Caco-2 (cell line): ENCODE data around the gene SSR3. TPM values are rescaled to one million over a fixed set of nuclear protein-coding genes. Genes with fewer than 3 reads are reported as not detected.
A peak's percentile ranks its signal among the peaks of the same experiment; 100 is the strongest.

ENCODE experiments used
- BruUV-seq: library from RNA; stranded (reverse); fragments of 400-500 nt; replicated peaks from 2 replicates; lab custom pipeline; 2021; lab: Mats Ljungman, UMichigan
- CTCF ChIA-PET: fragments of 300-600 bp; sonication (Branson Sonifier 250); formaldehyde crosslinking; loops from one replicate; lab custom pipeline; 2022; ENCODE audit warnings: antibody characterized with exemption; lab: Charles Lee
- POLR2A ChIA-PET: fragments of 300-600 bp; sonication (Branson Sonifier 250); formaldehyde crosslinking; loops from one replicate; lab custom pipeline; 2022; ENCODE audit warnings: antibody characterized with exemption; lab: Charles Lee
- DNase-seq, 2 experiments: peaks; one replicate each; pipeline versions ENCODE4 v3.0.0 to v3.0.0-alpha.2; 2020 to 2022
- H3K27me3 ChIP-seq: replicated peaks from 2 replicates; pipeline ENCODE4 v1.6.0; 2011; ENCODE audit warnings: low read length; ENCODE audit not compliant: control insufficient read depth, insufficient read depth
- H3K36me3 ChIP-seq: 2 replicates; pipeline ENCODE4 v1.5.1; 2011; ENCODE audit warnings: low read length; ENCODE audit not compliant: control insufficient read depth, insufficient read depth
- H3K4me1 ChIP-seq: fragments of 250-450 bp; sonication (Bioruptor Pico); 2 replicates; pipeline ENCODE4 v1.5.1; 2020; ENCODE audit warnings: mild to moderate bottlenecking
- H3K4me3 ChIP-seq: 2 replicates; pipeline ENCODE4 v1.5.1; 2011; ENCODE audit warnings: low read depth, mild to moderate bottlenecking, control low read depth, low read length
- H3K9me3 ChIP-seq: fragments of 250-450 bp; sonication (Bioruptor Pico); 2 replicates; pipeline ENCODE4 v1.5.1; 2020; ENCODE audit warnings: mild to moderate bottlenecking, moderate library complexity
- H3K27ac Mint-ChIP-seq: one replicate; pipeline ENCODE4 v1.8.0; 2022; ENCODE audit warnings: mixed read lengths; ENCODE audit not compliant: unreplicated experiment
- H3K27me3 Mint-ChIP-seq: one replicate; pipeline ENCODE4 v1.8.0; 2022; ENCODE audit warnings: mixed read lengths; ENCODE audit not compliant: insufficient read depth, unreplicated experiment
- H3K36me3 Mint-ChIP-seq: one replicate; pipeline ENCODE4 v1.8.0; 2022; ENCODE audit warnings: mild to moderate bottlenecking, mixed read lengths; ENCODE audit not compliant: insufficient read depth, unreplicated experiment
- H3K4me1 Mint-ChIP-seq: one replicate; pipeline ENCODE4 v1.8.0; 2022; ENCODE audit warnings: low read depth, mixed read lengths; ENCODE audit not compliant: unreplicated experiment
- H3K4me3 Mint-ChIP-seq: one replicate; pipeline ENCODE4 v1.8.0; 2022; ENCODE audit warnings: mild to moderate bottlenecking, moderate library complexity, mixed read lengths; ENCODE audit not compliant: unreplicated experiment
- H3K9me3 Mint-ChIP-seq: one replicate; pipeline ENCODE4 v1.8.0; 2022; ENCODE audit warnings: mixed read lengths; ENCODE audit not compliant: unreplicated experiment
- intact Hi-C: fragments of 100-400 bp; cut with micrococcal nuclease; formaldehyde crosslinking; loops from one replicate; pipeline ENCODE4 v1.10.0; 2022; ENCODE audit not compliant: unreplicated experiment
- total RNA-seq: library from RNA; stranded (reverse); gene quantifications from 2 replicates; pipeline ENCODE4 v1.2.3, GENCODE V29; 2022
- TF ChIP-seq, protein P1 (sequence below), 2 experiments: fragments of 200-600 bp in 1 of 2; IDR thresholded peaks; 1 replicate in 1 of 2; 2 replicates in 1 of 2; pipeline versions ENCODE4 v1.5.1 to v1.8.0; 2011 to 2022; ENCODE audit warnings: antibody characterized with exemption in 1 of 2, control low read depth in 1 of 2, inconsistent platforms in 1 of 2, low read depth in 1 of 2, low read length in 1 of 2, mild to moderate bottlenecking in 1 of 2, moderate library complexity in 1 of 2; ENCODE audit not compliant: insufficient read depth in 1 of 2, severe bottlenecking in 1 of 2, unreplicated experiment in 1 of 2

SSR3 gene
- total RNA-seq, 1 experiment from 2014 or later = 186 TPM

DNA sequence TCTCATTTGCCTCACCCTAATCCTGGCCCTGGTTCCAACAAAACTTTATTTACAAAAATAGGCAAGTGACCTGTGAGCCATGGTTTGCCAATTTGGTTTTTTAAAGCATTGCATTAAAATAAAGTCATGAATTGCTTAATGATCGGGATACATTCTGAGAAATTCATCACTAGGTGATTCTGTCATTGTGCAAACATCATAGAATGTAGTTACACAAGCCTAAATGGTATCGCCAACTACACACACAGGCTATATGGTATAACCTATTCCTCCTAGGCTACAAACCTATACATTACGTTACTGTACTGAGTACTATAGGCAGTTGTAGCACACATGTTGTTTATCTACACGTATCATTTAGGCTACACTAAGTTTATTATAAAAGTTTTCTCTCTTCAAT, 45.9 kb upstream of the SSR3 start:
- ChIA-PET CTCF (no interaction called here), POLR2A (no interaction called here)
- no peaks in the 10 kb centered on the region for H3K27me3 ChIP-seq
- DNase-seq = no peak
- Mint-ChIP-seq H3K9me3 (no peaks in the 10 kb centered on the region), H3K27me3 (no peaks in the 10 kb centered on the region), H3K4me3 (no peak overlapping the region), H3K36me3 (no peaks in the 10 kb centered on the region), H3K27ac (no peak overlapping the region), H3K4me1 (no peaks in the 10 kb centered on the region)
- H3K9me3 ChIP-seq = no peaks in the 10 kb centered on the region
- TF ChIP-seq, protein P1, sequence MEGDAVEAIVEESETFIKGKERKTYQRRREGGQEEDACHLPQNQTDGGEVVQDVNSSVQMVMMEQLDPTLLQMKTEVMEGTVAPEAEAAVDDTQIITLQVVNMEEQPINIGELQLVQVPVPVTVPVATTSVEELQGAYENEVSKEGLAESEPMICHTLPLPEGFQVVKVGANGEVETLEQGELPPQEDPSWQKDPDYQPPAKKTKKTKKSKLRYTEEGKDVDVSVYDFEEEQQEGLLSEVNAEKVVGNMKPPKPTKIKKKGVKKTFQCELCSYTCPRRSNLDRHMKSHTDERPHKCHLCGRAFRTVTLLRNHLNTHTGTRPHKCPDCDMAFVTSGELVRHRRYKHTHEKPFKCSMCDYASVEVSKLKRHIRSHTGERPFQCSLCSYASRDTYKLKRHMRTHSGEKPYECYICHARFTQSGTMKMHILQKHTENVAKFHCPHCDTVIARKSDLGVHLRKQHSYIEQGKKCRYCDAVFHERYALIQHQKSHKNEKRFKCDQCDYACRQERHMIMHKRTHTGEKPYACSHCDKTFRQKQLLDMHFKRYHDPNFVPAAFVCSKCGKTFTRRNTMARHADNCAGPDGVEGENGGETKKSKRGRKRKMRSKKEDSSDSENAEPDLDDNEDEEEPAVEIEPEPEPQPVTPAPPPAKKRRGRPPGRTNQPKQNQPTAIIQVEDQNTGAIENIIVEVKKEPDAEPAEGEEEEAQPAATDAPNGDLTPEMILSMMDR (IDR thresholded peaks at IDR 0.05; ENCODE audit: insufficient read depth in 1 of 2, low read depth in 1 of 2, low read length in 1 of 2, severe bottlenecking in 1 of 2, unreplicated experiment in 1 of 2) = no peak
- intact Hi-C loops = no loop called here
- H3K36me3 ChIP-seq = no peaks in the 10 kb centered on the region
- H3K4me3 ChIP-seq = no peak overlapping the region
- H3K4me1 ChIP-seq = peaks cover 8% of the 10 kb centered on the region; the same call in 1 of the 2 replicates
- BruUV-seq = no TSS peak

DNA sequence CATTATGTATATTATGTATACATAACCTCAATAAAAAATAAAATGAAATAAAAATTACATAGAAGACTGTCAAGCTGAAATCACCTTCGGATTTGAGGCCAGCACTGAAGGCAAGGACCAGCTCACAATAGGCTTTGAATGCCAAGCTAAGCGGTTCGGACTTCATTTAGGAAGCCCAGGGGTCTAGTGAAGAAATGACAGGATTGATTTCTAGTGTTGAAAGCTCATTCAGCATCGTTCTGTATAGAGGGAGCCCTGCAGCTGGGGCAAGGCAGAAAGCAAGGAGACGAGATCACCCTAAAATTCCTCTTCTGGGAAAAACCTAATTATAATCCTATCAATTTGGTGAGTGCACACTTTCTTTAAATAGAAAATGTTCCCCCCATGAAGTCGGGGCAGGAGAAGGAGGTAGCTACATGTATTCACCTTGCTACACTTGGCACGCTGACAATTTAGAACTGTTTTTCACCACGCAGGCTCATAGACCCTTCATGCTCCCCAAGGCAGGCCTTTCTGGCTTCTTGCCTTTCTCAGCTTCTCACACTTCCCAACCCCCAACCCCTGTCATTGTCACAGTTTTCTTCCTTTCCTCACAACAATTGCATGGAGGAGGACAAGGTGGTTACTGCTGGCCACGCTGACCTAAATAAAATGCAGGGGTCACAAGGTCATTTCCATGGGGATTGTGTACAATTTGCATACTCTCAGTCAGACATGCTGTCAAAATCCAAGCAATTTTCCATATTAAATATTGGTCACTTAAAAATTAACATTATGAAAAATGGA, 44.4 kb upstream of the SSR3 start:
- Mint-ChIP-seq H3K4me1 (no peaks in the 10 kb centered on the region), H3K27ac (no peak overlapping the region), H3K9me3 (no peaks in the 10 kb centered on the region), H3K36me3 (no peaks in the 10 kb centered on the region), H3K27me3 (no peaks in the 10 kb centered on the region), H3K4me3 (no peak overlapping the region)
- Histone ChIP-seq H3K36me3 (no peaks in the 10 kb centered on the region), H3K4me3 (no peak overlapping the region), H3K9me3 (no peaks in the 10 kb centered on the region), H3K4me1 (no peaks in the 10 kb centered on the region; the same call in 1 of the 2 replicates), H3K27me3 (no peaks in the 10 kb centered on the region)
- TF ChIP-seq, protein P1 (IDR thresholded peaks at IDR 0.05; ENCODE audit: insufficient read depth in 1 of 2, low read depth in 1 of 2, low read length in 1 of 2, severe bottlenecking in 1 of 2, unreplicated experiment in 1 of 2) = no peak
- ChIA-PET CTCF (no interaction called here), POLR2A (no interaction called here)
- DNase-seq = no peak
- intact Hi-C loops = no loop called here
- no TSS peak for BruUV-seq

DNA sequence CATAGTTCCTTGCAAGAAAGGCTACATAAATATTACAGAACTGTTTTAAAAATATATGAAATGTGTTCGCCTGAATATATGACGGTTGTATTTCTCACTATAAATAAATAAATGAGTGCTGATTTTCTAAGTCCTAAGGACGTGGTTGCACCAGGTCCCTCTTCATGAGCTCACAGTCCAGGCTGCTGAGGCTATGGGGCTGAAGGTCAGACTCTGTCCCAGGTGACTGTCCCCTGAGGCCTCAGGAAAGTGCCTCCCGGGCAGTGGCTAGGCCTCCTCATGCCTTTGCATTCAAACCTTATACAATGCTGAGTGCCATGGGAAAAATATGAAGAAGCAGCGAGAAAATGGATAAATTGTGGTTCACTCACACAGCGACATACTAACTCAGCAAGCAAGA, 43.5 kb upstream of the SSR3 start:
- TF ChIP-seq, protein P1 (IDR thresholded peaks at IDR 0.05; ENCODE audit: insufficient read depth in 1 of 2, low read depth in 1 of 2, low read length in 1 of 2, severe bottlenecking in 1 of 2, unreplicated experiment in 1 of 2) = no peak
- Histone ChIP-seq H3K27me3 (no peaks in the 10 kb centered on the region), H3K4me3 (no peak overlapping the region), H3K4me1 (peaks cover 1% of the 10 kb centered on the region; the same call in 1 of the 2 replicates), H3K36me3 (no peaks in the 10 kb centered on the region), H3K9me3 (no peaks in the 10 kb centered on the region)
- no peaks in the 10 kb centered on the region for H3K9me3 Mint-ChIP-seq
- H3K4me3 Mint-ChIP-seq = no peak overlapping the region
- POLR2A ChIA-PET = no interaction called here
- BruUV-seq = no TSS peak
- H3K4me1 Mint-ChIP-seq = no peaks in the 10 kb centered on the region
- H3K27ac Mint-ChIP-seq = no peak overlapping the region
- no peaks in the 10 kb centered on the region for H3K36me3 Mint-ChIP-seq
- H3K27me3 Mint-ChIP-seq = no peaks in the 10 kb centered on the region
- DNase-seq = peak in 1 of 2 experiments; percentile 42
- CTCF ChIA-PET = no interaction called here
- intact Hi-C loops = no loop called here
